HepG2 (cell line): Measurements from ENCODE around the gene UBL7. TPM values are rescaled to one million over a fixed set of nuclear protein-coding genes. Genes with fewer than 3 reads are reported as not detected.

Experiments used
- ARID5B ChIP-seq: IDR thresholded peaks from 2 replicates; pipeline ENCODE4 v1.4.0; 2020; ENCODE audit warnings: mild to moderate bottlenecking, missing genetic modification reagents
- ATF2 ChIP-seq: sonication (generic); formaldehyde crosslinking; IDR thresholded peaks from 2 replicates; pipeline ENCODE4 v1.4.0; 2020; ENCODE audit warnings: missing genetic modification reagents
- SMAD9 ChIP-seq: sonication (generic); formaldehyde crosslinking; IDR thresholded peaks from 2 replicates; pipeline ENCODE4 v1.5.1; 2020; ENCODE audit warnings: mild to moderate bottlenecking, missing genetic modification reagents
- SRSF9 ChIP-seq: fragments of 200-400 bp; formaldehyde crosslinking; IDR thresholded peaks from 2 replicates; pipeline ENCODE4 v1.6.1; 2018; ENCODE audit warnings: borderline replicate concordance, mild to moderate bottlenecking, low read depth, low read length; ENCODE audit not compliant: insufficient read depth, poor library complexity, severe bottlenecking
- ZBTB44 ChIP-seq: sonication (generic); formaldehyde crosslinking; IDR thresholded peaks from 2 replicates; pipeline ENCODE4 v1.4.0; 2020; ENCODE audit warnings: missing genetic modification reagents
- ZKSCAN5 ChIP-seq: sonication (generic); formaldehyde crosslinking; IDR thresholded peaks from 2 replicates; pipeline ENCODE4 v1.5.1; 2020; ENCODE audit warnings: mild to moderate bottlenecking, missing genetic modification reagents
- ZNF552 ChIP-seq: sonication (generic); formaldehyde crosslinking; IDR thresholded peaks from 2 replicates; pipeline ENCODE4 v1.9.0; 2022; ENCODE audit warnings: missing genetic modification reagents, mild to moderate bottlenecking, borderline replicate concordance
- ZNF768 ChIP-seq: sonication (generic); formaldehyde crosslinking; IDR thresholded peaks from 2 replicates; pipeline ENCODE4 v1.4.0; 2020; ENCODE audit warnings: missing genetic modification reagents
- polyA plus RNA-seq, 8 experiments: library from polyadenylated mRNA; depleted of rRNA in 3 of 8; stranded (reverse) in 7 of 8; unstranded in 1 of 8; fragments of >200 nt; fragmentation: Illumina TruSeq in 4 of 8; extraction: Trizol in 4 of 8; gene quantifications; 2 replicates each; pipeline versions ENCODE4 v1.2.1 to v1.2.3, GENCODE V29; 2011 to 2016; ENCODE audit warnings: low read depth in 4 of 8, missing spikeins in 1 of 8, mixed read lengths in 1 of 8; ENCODE audit not compliant: insufficient read depth in 1 of 8
- total RNA-seq, 5 experiments: library from RNA; depleted of rRNA; stranded (reverse); fragments of >200 nt; fragmentation: Illumina TruSeq; extraction: Trizol; gene quantifications; 2 replicates each; pipeline ENCODE4 v1.2.3, GENCODE V29; 2016; ENCODE audit warnings: low read depth in 1 of 5
- TF ChIP-seq, protein P1 (sequence below): sonication (generic); formaldehyde crosslinking; IDR thresholded peaks from 2 replicates; pipeline ENCODE4 v1.4.0; 2020; ENCODE audit warnings: mild to moderate bottlenecking, missing genetic modification reagents
- TF ChIP-seq, protein P2 (sequence below): IDR thresholded peaks from 2 replicates; pipeline ENCODE4 v1.6.1; 2012; ENCODE audit warnings: low read depth, low read length, improper control_type of control experiment

The UBL7 gene
- total and polyA plus RNA-seq, 2 of the 13 experiments (the other 11 are each of a cell fraction or from before 2014, with no cell fraction given), result 55.0 to 63.5 TPM

DNA sequence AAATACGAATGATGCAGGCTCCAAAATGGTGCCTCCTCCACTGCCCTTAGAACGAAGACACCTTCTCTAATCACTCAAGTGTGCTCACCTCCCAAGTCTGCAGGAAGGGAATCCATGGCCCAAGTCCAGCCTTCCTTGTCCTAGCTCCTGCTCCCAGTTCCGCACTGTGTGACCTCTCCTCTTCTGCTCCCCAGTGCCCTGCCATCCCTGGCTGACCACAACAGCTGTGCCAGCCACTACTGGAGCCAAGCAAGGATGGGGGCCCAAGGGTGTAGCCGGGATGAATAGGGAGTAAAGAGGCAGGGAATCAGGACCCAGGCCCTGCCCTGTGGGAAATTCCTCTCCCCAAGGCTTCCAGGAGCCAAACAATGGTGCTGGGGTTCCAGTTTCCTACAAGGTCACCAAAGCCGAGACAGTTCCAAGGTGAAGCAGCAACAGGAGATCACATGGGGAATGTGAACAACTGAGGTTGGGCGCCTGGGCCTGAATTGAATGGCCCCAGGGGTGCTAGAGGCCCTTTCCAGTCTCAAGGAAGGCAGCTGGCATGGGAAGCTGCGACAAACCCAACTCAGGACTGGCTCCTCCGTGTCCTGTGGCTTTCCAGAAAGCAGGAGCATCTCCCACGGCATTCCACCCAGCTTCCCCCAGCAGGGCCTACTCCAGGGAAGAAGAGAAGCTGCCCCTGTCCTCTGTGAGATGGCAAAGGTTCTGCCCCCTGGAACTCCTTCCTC, 47.4 kb downstream of the UBL7 start (continued):
- TF ChIP-seq, protein P1, sequence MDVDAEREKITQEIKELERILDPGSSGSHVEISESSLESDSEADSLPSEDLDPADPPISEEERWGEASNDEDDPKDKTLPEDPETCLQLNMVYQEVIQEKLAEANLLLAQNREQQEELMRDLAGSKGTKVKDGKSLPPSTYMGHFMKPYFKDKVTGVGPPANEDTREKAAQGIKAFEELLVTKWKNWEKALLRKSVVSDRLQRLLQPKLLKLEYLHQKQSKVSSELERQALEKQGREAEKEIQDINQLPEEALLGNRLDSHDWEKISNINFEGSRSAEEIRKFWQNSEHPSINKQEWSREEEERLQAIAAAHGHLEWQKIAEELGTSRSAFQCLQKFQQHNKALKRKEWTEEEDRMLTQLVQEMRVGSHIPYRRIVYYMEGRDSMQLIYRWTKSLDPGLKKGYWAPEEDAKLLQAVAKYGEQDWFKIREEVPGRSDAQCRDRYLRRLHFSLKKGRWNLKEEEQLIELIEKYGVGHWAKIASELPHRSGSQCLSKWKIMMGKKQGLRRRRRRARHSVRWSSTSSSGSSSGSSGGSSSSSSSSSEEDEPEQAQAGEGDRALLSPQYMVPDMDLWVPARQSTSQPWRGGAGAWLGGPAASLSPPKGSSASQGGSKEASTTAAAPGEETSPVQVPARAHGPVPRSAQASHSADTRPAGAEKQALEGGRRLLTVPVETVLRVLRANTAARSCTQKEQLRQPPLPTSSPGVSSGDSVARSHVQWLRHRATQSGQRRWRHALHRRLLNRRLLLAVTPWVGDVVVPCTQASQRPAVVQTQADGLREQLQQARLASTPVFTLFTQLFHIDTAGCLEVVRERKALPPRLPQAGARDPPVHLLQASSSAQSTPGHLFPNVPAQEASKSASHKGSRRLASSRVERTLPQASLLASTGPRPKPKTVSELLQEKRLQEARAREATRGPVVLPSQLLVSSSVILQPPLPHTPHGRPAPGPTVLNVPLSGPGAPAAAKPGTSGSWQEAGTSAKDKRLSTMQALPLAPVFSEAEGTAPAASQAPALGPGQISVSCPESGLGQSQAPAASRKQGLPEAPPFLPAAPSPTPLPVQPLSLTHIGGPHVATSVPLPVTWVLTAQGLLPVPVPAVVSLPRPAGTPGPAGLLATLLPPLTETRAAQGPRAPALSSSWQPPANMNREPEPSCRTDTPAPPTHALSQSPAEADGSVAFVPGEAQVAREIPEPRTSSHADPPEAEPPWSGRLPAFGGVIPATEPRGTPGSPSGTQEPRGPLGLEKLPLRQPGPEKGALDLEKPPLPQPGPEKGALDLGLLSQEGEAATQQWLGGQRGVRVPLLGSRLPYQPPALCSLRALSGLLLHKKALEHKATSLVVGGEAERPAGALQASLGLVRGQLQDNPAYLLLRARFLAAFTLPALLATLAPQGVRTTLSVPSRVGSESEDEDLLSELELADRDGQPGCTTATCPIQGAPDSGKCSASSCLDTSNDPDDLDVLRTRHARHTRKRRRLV, result no peak
- no peak for TF ChIP-seq ZKSCAN5 (CRISPR knock-in tag)
- no peak for TF ChIP-seq ARID5B
- TF ChIP-seq, protein P2, sequence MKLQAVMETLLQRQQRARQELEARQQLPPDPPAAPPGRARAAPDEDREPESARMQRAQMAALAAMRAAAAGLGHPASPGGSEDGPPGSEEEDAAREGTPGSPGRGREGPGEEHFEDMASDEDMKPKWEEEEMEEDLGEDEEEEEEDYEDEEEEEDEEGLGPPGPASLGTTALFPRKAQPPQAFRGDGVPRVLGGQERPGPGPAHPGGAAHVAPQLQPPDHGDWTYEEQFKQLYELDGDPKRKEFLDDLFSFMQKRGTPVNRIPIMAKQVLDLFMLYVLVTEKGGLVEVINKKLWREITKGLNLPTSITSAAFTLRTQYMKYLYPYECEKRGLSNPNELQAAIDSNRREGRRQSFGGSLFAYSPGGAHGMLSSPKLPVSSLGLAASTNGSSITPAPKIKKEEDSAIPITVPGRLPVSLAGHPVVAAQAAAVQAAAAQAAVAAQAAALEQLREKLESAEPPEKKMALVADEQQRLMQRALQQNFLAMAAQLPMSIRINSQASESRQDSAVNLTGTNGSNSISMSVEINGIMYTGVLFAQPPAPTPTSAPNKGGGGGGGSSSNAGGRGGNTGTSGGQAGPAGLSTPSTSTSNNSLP, result no peak
- no peak for TF ChIP-seq ATF2 (CRISPR knock-in tag)
- no peak for TF ChIP-seq ZNF552 (CRISPR knock-in tag)
- no peak for TF ChIP-seq SRSF9
- TF ChIP-seq ZNF768 (CRISPR knock-in tag), result no peak
- TF ChIP-seq ZBTB44 (CRISPR knock-in tag), result no peak
- no peak for TF ChIP-seq SMAD9 (CRISPR knock-in tag)
